Cardiac fibroblast (primary cell): Measurements from ENCODE around the gene LCN2.

Experiments
- DNase-seq, 2 donors: peaks; one replicate each; pipeline versions ENCODE4 v3.0.0 to v3.0.0-alpha.2; 2010; ENCODE audit warnings: low read depth in 2 of 2
- H3K4me3 ChIP-seq, 2 donors: replicated peaks in 1 of 2; 1 replicate in 1 of 2; 2 replicates in 1 of 2; pipeline ENCODE4 v1.5.1; 2011; ENCODE audit warnings: low read depth in 2 of 2, low read length in 2 of 2, mild to moderate bottlenecking in 2 of 2, moderate library complexity in 1 of 2
- TF ChIP-seq, protein P1 (sequence below): IDR thresholded peaks from one replicate; pipeline ENCODE4 v1.5.1; 2011; ENCODE audit warnings: low read depth, mild to moderate bottlenecking, low read length, inconsistent platforms

Gene LCN2

DNA sequence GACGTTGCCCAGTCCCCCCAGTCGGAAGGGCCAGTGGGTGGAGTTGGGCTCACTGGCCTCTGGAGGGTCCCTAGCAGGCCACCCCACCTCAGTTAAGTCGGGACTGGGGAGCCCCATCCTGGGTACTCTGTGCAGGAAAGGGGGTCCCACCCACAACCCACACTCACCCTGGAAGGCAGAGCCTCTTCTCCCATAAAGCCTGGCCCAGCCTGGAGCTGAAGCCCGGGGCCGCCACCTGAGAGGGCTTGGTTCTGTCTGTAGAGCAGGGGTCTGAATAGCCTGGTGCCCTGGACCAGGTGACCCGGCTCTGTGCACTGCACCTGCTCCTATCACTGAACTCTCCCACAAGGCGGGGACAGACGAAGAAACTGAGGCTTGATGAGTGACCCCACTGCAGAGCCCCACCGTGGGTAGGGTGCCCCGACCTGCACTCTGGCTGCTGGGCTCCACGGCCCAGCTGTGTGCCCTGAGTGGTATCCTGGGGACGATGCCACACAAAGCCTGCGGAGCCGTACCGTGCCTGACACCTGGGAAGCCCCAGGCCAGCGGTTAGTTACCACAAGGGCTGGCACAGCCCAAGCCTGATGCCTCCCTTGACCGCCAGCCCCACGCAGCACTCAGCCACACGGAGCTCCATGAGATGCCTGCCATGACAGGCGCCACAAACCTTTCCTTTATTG is 29.1 kb upstream of the LCN2 start:
- no peak overlapping the region for H3K4me3 ChIP-seq

DNA sequence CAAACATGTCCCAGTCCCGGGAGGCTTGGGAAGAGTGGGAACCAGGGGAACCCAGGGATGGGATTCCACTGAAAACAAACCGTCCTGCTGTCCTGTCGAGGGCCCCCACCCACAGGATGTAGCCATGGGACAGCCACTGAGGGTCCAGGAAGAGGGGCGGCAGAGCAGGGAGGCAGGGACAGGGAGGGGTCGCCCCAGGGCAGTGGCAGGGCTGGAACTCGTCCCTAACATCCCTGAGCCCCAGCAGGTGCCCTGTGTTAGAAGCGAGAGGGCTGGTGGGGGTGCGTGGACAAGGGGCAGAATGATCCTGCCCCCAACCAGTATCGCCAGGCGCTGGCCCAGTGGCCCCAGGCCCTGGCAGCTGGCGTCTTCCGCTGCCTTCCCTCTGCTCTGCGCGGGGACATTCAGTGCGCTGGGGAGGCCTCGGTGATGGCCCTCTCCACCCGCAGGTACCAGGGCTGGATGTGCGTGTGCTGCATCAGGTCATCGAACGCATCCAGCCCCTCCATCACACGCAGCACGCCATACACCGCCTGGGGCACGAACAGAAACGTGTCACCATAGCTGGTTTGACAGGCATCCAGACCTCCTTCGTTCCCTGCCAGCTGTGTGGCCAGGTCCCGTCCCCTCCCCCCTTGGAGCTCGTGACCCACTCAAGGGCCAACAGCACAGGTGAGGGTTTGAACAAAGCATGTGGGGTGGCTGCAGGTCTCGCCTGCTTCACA is 28.4 kb upstream of the LCN2 start:
- H3K4me3 ChIP-seq: no peak overlapping the region
- TF ChIP-seq, protein P1, sequence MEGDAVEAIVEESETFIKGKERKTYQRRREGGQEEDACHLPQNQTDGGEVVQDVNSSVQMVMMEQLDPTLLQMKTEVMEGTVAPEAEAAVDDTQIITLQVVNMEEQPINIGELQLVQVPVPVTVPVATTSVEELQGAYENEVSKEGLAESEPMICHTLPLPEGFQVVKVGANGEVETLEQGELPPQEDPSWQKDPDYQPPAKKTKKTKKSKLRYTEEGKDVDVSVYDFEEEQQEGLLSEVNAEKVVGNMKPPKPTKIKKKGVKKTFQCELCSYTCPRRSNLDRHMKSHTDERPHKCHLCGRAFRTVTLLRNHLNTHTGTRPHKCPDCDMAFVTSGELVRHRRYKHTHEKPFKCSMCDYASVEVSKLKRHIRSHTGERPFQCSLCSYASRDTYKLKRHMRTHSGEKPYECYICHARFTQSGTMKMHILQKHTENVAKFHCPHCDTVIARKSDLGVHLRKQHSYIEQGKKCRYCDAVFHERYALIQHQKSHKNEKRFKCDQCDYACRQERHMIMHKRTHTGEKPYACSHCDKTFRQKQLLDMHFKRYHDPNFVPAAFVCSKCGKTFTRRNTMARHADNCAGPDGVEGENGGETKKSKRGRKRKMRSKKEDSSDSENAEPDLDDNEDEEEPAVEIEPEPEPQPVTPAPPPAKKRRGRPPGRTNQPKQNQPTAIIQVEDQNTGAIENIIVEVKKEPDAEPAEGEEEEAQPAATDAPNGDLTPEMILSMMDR: no peak
- no peak for DNase-seq

More for the DNA sequence above, 29.1 kb upstream of the LCN2 start:
- TF ChIP-seq, protein P1: no peak
- no peak for DNase-seq

DNA sequence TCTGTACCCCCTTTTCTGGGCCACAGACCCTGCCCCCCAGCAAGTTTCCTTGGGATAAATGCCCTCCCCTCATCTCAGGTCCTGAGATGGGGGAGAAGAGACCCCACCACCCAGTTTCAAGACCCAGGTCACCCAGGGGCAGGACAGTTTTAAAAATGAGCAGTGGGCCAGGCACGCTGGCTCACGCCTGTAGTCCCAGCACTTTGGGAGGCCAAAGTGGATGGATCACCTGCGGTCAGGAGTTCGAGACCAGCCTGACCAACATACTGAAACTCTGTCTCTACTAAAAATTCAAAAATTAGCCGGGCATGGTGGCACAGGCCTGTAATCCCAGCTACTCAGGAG is 27.8 kb upstream of the LCN2 start:
- no peak for DNase-seq
- no peak overlapping the region for H3K4me3 ChIP-seq
- TF ChIP-seq, protein P1: no peak

DNA sequence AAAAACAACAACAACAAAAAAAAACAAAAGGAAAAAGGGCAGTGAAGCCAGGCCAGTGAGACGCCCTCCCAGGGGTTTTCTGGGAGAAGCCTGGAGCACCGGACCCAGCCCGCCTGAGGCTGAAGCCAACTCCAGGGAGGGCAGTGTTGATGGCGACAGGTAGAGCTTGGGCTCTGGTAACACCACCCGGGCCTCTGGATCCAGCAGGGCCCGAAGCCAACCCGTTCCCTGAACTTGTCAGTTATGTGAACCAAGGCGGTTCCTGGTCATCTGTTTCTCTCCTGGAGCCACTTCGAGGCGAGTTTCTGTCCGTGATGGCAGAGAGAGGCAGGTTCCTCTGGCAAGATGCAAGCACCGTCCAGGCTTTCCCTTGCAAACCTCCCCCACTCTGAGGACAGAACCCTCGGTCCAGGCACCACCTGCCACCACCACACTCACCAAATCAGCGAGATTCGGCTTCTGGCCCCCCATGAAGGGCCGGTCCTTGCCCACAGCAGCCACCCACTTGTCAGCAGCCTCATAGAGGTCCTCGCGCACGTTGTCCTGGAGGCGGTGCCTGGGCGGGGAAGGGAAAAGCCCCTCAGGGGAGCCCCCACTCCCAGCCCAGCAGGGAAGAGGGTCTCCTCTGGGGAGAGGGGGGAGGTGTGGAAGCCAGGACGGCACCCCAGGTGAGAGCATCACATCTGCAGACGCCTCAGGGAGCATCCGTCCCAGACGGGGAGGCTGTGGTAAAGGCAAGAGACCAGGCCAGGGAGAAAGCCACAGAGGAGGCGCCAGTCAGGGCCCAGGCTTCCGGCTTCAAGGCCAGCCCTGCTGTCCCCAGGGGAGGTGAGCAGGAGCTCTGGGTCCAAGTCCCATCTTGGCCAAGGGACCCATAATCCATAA is 27.1 kb upstream of the LCN2 start:
- DNase-seq: no peak
- no peak overlapping the region for H3K4me3 ChIP-seq
- TF ChIP-seq, protein P1: no peak

DNA sequence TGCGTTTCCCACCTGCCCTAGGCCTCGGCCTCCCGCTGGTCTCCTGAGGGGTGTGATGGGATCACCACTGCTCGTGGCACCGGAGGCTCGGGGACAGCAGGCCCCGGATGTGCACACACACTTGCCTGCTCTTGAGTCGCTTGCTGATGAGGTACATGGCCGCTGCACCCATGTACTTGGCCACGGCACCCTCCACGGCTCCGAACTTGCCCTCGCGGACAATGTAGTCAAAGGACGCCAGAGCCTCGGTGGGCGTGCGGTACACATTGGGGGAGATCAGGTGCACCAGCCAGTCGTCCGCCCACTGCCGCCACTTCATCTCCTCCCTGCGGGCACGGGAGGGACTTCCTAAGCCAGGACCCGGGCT is 26.5 kb upstream of the LCN2 start:
- DNase-seq: no peak
- H3K4me3 ChIP-seq: no peak overlapping the region
- TF ChIP-seq, protein P1: no peak

DNA sequence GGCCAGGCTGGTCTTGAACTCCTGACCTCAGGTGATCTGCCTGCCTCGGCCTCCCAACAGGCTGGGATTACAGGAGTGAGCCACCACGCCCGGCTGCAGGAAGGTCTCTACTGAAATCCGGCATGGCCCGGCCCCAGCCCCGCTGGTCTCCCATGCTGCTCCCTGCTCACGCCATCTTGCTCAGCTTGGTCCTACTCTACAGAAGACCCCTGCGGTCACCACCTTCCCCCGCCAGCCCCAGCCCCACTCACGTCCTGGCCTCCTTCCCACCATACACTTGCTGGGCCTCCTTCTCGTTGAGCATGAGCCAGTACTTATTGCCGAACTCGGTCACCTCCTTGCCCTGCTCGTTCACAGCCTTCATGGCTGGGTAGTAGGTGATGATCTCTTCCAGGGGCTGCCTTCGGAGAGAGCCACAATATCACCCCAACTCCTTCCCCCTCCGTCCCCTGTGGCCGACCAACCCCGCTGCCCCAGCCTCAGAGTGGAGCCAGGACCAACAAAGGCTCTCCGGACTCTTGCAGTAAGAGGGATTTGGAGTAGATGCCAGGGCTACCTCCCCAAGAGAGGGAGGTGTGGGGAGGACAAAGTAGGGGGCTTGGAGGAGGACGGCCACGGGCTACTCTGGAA is 25.7 kb upstream of the LCN2 start:
- DNase-seq: no peak
- TF ChIP-seq, protein P1: no peak
- no peak overlapping the region for H3K4me3 ChIP-seq
